Mucosa of descending colon (tissue), 3 donors: ENCODE data around the gene GRIA4. TPM values are rescaled to one million over a fixed set of nuclear protein-coding genes. Genes with fewer than 3 reads are reported as not detected.

Source experiments
- ATAC-seq: fragments of 200-7000 bp; cut with Tn5 transposase; one replicate; pipeline ENCODE4 v1.9.1; 2020; ENCODE audit warnings: mild to moderate bottlenecking, moderate library complexity
- DNase-seq, 3 donors: peaks; one replicate each; pipeline ENCODE4 v3.0.0-alpha.2; 2020
- H3K36me3 ChIP-seq: fragments of 200-600 bp; one replicate; pipeline ENCODE4 v1.8.0; 2021; ENCODE audit warnings: low read depth, mild to moderate bottlenecking
- H3K4me1 ChIP-seq: fragments of 200-600 bp; one replicate; pipeline ENCODE4 v1.8.0; 2021; ENCODE audit warnings: low read depth, mild to moderate bottlenecking
- H3K4me3 ChIP-seq: fragments of 200-600 bp; one replicate; pipeline ENCODE4 v1.8.0; 2021; ENCODE audit warnings: mild to moderate bottlenecking
- H3K9me3 ChIP-seq: fragments of 200-600 bp; one replicate; pipeline ENCODE4 v1.8.0; 2021; ENCODE audit warnings: mild to moderate bottlenecking
- CTCF ChIP-seq: fragments of 200-600 bp; IDR thresholded peaks from one replicate; pipeline ENCODE4 v1.8.0; 2022; ENCODE audit warnings: antibody characterized with exemption, mild to moderate bottlenecking
- intact Hi-C, 2 donors: fragments of 100-400 bp; cut with DNase I in 1 of 2; cut with micrococcal nuclease in 1 of 2; formaldehyde crosslinking; loops; one replicate each; pipeline versions ENCODE4 v1.11.0 to v1.11.1; 2022; cut with DNase I, micrococcal nuclease
- total RNA-seq, 3 donors: library from RNA; stranded (reverse); fragmentation: NEBNext Ultra II Directional in 2 of 3; extraction: Animal tissue kit (Norgen Biotek cat#: 25700) in 2 of 3; gene quantifications; one replicate each; pipeline versions ENCODE4 v1.2.1 to v1.2.4, GENCODE V29; 2021 to 2023
- donor health status: DM: no; HTN: no; CAD: no; lungs with moderate emphysema.
- donor health status: DM: no; HTN: no; CAD: no.
- donor health status: DM: no; HTN: yes; CAD: no.

The GRIA4 gene
- total RNA-seq, 3 donors from 2014 or later, result 1.6 to 2.3 (median 1.6) TPM

- DNase-seq, result no peak
- intact Hi-C loops, result no loop called here
- TF ChIP-seq CTCF, result no peak
- no peaks in the 10 kb centered on the region for H3K36me3 ChIP-seq
- H3K9me3 ChIP-seq, result no peaks in the 10 kb centered on the region
- no peak for ATAC-seq
- H3K4me3 ChIP-seq, result no peak overlapping the region
- H3K4me1 ChIP-seq, result no peaks in the 10 kb centered on the region
Observed at GRCh38 chr11:105582497-105582896, 27.4 kb upstream of the GRIA4 start.

GRCh38 chr11:105588001-105588400 lies 21.9 kb upstream of the GRIA4 start:
- no peak for TF ChIP-seq CTCF
- intact Hi-C loops, result no loop called here
- no peaks in the 10 kb centered on the region for H3K9me3 ChIP-seq
- ATAC-seq, result no peak
- DNase-seq, result no peak
- H3K4me1 ChIP-seq, result no peaks in the 10 kb centered on the region
- H3K36me3 ChIP-seq, result no peaks in the 10 kb centered on the region
- no peak overlapping the region for H3K4me3 ChIP-seq

- Histone ChIP-seq H3K4me1 (no peaks in the 10 kb centered on the region), H3K36me3 (no peaks in the 10 kb centered on the region), H3K4me3 (no peak overlapping the region), H3K9me3 (no peaks in the 10 kb centered on the region)
- ATAC-seq (no peak), DNase-seq (no peak)
- no peak for TF ChIP-seq CTCF
- intact Hi-C loops, result no loop called here
Observed at GRCh38 chr11:105589346-105589745, 20.5 kb upstream of the GRIA4 start.

GRCh38 chr11:105592035-105592434 lies 17.8 kb upstream of the GRIA4 start:
- no peak overlapping the region for H3K4me3 ChIP-seq
- TF ChIP-seq CTCF, result no peak
- DNase-seq, result no peak
- no peaks in the 10 kb centered on the region for H3K36me3 ChIP-seq
- no peaks in the 10 kb centered on the region for H3K9me3 ChIP-seq
- intact Hi-C loops, result no loop called here
- H3K4me1 ChIP-seq, result no peaks in the 10 kb centered on the region
- no peak for ATAC-seq

GRCh38 chr11:105598371-105598770 lies 11.5 kb upstream of the GRIA4 start:
- ATAC-seq, result no peak
- Histone ChIP-seq H3K4me3 (no peak overlapping the region), H3K36me3 (no peaks in the 10 kb centered on the region), H3K4me1 (no peaks in the 10 kb centered on the region), H3K9me3 (no peaks in the 10 kb centered on the region)
- DNase-seq, result no peak
- TF ChIP-seq CTCF, result no peak
- intact Hi-C loops, result no loop called here

- H3K4me3 ChIP-seq, result no peak overlapping the region
- TF ChIP-seq CTCF, result no peak
- DNase-seq, result no peak
- H3K9me3 ChIP-seq, result no peaks in the 10 kb centered on the region
- no peaks in the 10 kb centered on the region for H3K36me3 ChIP-seq
- intact Hi-C loops, result no loop called here
- ATAC-seq, result no peak
- H3K4me1 ChIP-seq, result no peaks in the 10 kb centered on the region
Observed at GRCh38 chr11:105603156-105603555, 6.7 kb upstream of the GRIA4 start.
